Smooth muscle cell (in vitro differentiated cells): Measurements from ENCODE around the gene ZDHHC1. TPM values are rescaled to one million over a fixed set of nuclear protein-coding genes. Genes with fewer than 3 reads are reported as not detected.

Experiments used
- DNase-seq: peaks from one replicate; lab custom pipeline; 2025; ENCODE audit not compliant: unreplicated experiment; lab: John Stamatoyannopoulos, UW
- H2AFZ ChIP-seq: fragments of 200-600 bp; sonication (generic); 2 replicates; pipeline ENCODE4 v1.6.0; 2016; ENCODE audit warnings: antibody characterized with exemption, low read depth, mild to moderate bottlenecking
- H3F3A ChIP-seq: fragments of 200-600 bp; sonication (generic); 2 replicates; pipeline ENCODE4 v1.6.0; 2017; ENCODE audit warnings: antibody characterized with exemption, low read depth
- H3K27ac ChIP-seq: fragments of 200-600 bp; sonication (generic); 2 replicates; pipeline ENCODE4 v1.5.1; 2016; ENCODE audit warnings: low read depth, mild to moderate bottlenecking
- H3K27me3 ChIP-seq: fragments of 200-600 bp; sonication (generic); 2 replicates; pipeline ENCODE4 v1.6.1; 2016; ENCODE audit warnings: low read depth, mild to moderate bottlenecking
- H3K36me3 ChIP-seq: fragments of 200-600 bp; sonication (generic); 2 replicates; pipeline ENCODE4 v1.5.1; 2016; ENCODE audit warnings: low read depth
- H3K4me1 ChIP-seq: fragments of 200-600 bp; sonication (generic); 2 replicates; pipeline ENCODE4 v1.5.1; 2016; ENCODE audit warnings: low read depth
- H3K4me2 ChIP-seq: fragments of 200-600 bp; sonication (generic); 2 replicates; pipeline ENCODE4 v1.6.0; 2016; ENCODE audit warnings: mild to moderate bottlenecking
- H3K4me3 ChIP-seq: fragments of 200-600 bp; sonication (generic); 2 replicates; pipeline ENCODE4 v1.5.1; 2016; ENCODE audit warnings: mild to moderate bottlenecking
- H3K79me2 ChIP-seq: fragments of 200-600 bp; sonication (generic); 2 replicates; pipeline ENCODE4 v1.6.0; 2016; ENCODE audit warnings: low read depth, mild to moderate bottlenecking
- H3K9ac ChIP-seq: fragments of 200-600 bp; sonication (generic); 2 replicates; pipeline ENCODE4 v1.6.0; 2016; ENCODE audit warnings: low read depth
- H3K9me3 ChIP-seq: fragments of 200-600 bp; sonication (generic); replicated peaks from 2 replicates; pipeline ENCODE4 v1.5.1; 2016; ENCODE audit warnings: low read depth
- H4K20me1 ChIP-seq: fragments of 200-600 bp; sonication (generic); 2 replicates; pipeline ENCODE4 v1.6.0; 2016; ENCODE audit warnings: low read depth
- CTCF ChIP-seq: fragments of 200-600 bp; sonication (generic); IDR thresholded peaks from 2 replicates; pipeline ENCODE4 v1.5.1; 2017; ENCODE audit warnings: borderline replicate concordance, mild to moderate bottlenecking, antibody characterized with exemption; ENCODE audit not compliant: insufficient read depth, poor library complexity, severe bottlenecking
- WGBS: methylation state at CpG from one replicate; pipeline ENCODE4 v1.1.7; 2016; ENCODE audit warnings: low lambda C conversion rate; 5-methylcytosine and 5-hydroxymethylcytosine counted together
- polyA plus RNA-seq: library from polyadenylated mRNA; unstranded; fragments of >200 nt; fragmentation: Nextera tagmentation; extraction: Ambion mirVana; gene quantifications from 2 replicates; pipeline ENCODE4 v1.2.1, GENCODE V29; 2016
- total RNA-seq: library from RNA; depleted of rRNA; stranded (reverse); fragments of >200 nt; gene quantifications from 2 replicates; pipeline ENCODE4 v1.2.3, GENCODE V29; 2014

ZDHHC1 gene
- total and polyA plus RNA-seq, 2 experiments from 2014 or later: 7.9 to 15.7 TPM

GRCh38 chr16:67423611-67424260 is 7.5 kb upstream of the ZDHHC1 start:
- H3K79me2 ChIP-seq: no peaks in the 10 kb centered on the region
- DNase-seq: no peak
- no peak overlapping the region for H2AFZ ChIP-seq
- H3K27me3 ChIP-seq: peaks cover 32% of the 10 kb centered on the region
- no peaks in the 10 kb centered on the region for H3F3A ChIP-seq
- WGBS: 28% methylated on average over 9 of the region's 9 CpGs
- no peaks in the 10 kb centered on the region for H4K20me1 ChIP-seq
- H3K4me3 ChIP-seq: no peak overlapping the region
- H3K4me2 ChIP-seq: no peak overlapping the region
- no peak for TF ChIP-seq CTCF
- no peaks in the 10 kb centered on the region for H3K9me3 ChIP-seq
- H3K9ac ChIP-seq: no peak overlapping the region
- no peaks in the 10 kb centered on the region for H3K36me3 ChIP-seq
- H3K27ac ChIP-seq: no peak overlapping the region
- peaks cover 15% of the 10 kb centered on the region for H3K4me1 ChIP-seq

- H3K27ac ChIP-seq: no peak overlapping the region
- H4K20me1 ChIP-seq: no peaks in the 10 kb centered on the region
- H2AFZ ChIP-seq: no peak overlapping the region
- H3K36me3 ChIP-seq: no peaks in the 10 kb centered on the region
- no peak overlapping the region for H3K4me2 ChIP-seq
- H3K9ac ChIP-seq: no peak overlapping the region
- no peak for TF ChIP-seq CTCF
- no peaks in the 10 kb centered on the region for H3K9me3 ChIP-seq
- H3K27me3 ChIP-seq: peaks cover 27% of the 10 kb centered on the region
- 93% methylated on average over 5 of the region's 5 CpGs for WGBS
- H3K79me2 ChIP-seq: no peaks in the 10 kb centered on the region
- H3K4me1 ChIP-seq: peaks cover 15% of the 10 kb centered on the region
- DNase-seq: no peak
- H3F3A ChIP-seq: no peaks in the 10 kb centered on the region
- H3K4me3 ChIP-seq: no peak overlapping the region
Observed at GRCh38 chr16:67423015-67423414, 6.7 kb upstream of the ZDHHC1 start.

GRCh38 chr16:67421030-67421429 is 4.8 kb upstream of the ZDHHC1 start:
- no peaks in the 10 kb centered on the region for H3F3A ChIP-seq
- no peak for TF ChIP-seq CTCF

GRCh38 chr16:67419931-67420330 is 3.7 kb upstream of the ZDHHC1 start:
- Histone ChIP-seq H4K20me1 (no peaks in the 10 kb centered on the region), H3K27me3 (peaks cover 16% of the 10 kb centered on the region), H3F3A (no peaks in the 10 kb centered on the region), H3K4me2 (no peak overlapping the region), H2AFZ (no peak overlapping the region), H3K36me3 (no peaks in the 10 kb centered on the region), H3K9ac (no peak overlapping the region), H3K9me3 (no peaks in the 10 kb centered on the region), H3K27ac (no peak overlapping the region), H3K4me3 (no peak overlapping the region), H3K79me2 (no peaks in the 10 kb centered on the region), H3K4me1 (peaks cover 18% of the 10 kb centered on the region)
- TF ChIP-seq CTCF: no peak
- no peak for DNase-seq
- 71% methylated on average over 3 of the region's 3 CpGs for WGBS

More at GRCh38 chr16:67421030-67421429, 4.8 kb upstream of the ZDHHC1 start:
- H3K79me2 ChIP-seq: no peaks in the 10 kb centered on the region
- H4K20me1 ChIP-seq: no peaks in the 10 kb centered on the region
- WGBS: 70% methylated on average over 4 of the region's 4 CpGs
- H3K4me2 ChIP-seq: no peak overlapping the region
- H3K36me3 ChIP-seq: no peaks in the 10 kb centered on the region
- peaks cover 25% of the 10 kb centered on the region for H3K27me3 ChIP-seq
- no peak overlapping the region for H3K9ac ChIP-seq
- no peak overlapping the region for H3K4me3 ChIP-seq
- no peaks in the 10 kb centered on the region for H3K9me3 ChIP-seq
- no peak for DNase-seq
- peaks cover 16% of the 10 kb centered on the region for H3K4me1 ChIP-seq
- no peak overlapping the region for H2AFZ ChIP-seq
- H3K27ac ChIP-seq: no peak overlapping the region
